KOPT-K1 (cell line): ENCODE data around the gene IQCF2.
"Not testable (repeated sequence)": the region's sequence is repeated elsewhere in the genome, so short reads cannot be mapped to it uniquely, and the experiment has no call there.

ENCODE experiments used
- H3K27ac ChIP-seq: fragments of 200-600 bp; sonication (generic); 2 replicates; pipeline ENCODE4 v1.5.1; 2016; ENCODE audit warnings: antibody characterized with exemption, mild to moderate bottlenecking, low read depth, low read length; ENCODE audit not compliant: poor library complexity, severe bottlenecking
- H3K36me3 ChIP-seq: fragments of 200-600 bp; sonication (generic); 2 replicates; pipeline ENCODE4 v1.5.1; 2017; ENCODE audit warnings: antibody characterized with exemption, mild to moderate bottlenecking, low read length, moderate library complexity; ENCODE audit not compliant: insufficient read depth
- H3K9me3 ChIP-seq: fragments of 200-600 bp; sonication (generic); 2 replicates; pipeline ENCODE4 v1.5.1; 2017; ENCODE audit warnings: antibody characterized with exemption, low read length, mild to moderate bottlenecking; ENCODE audit not compliant: insufficient read depth, poor library complexity, severe bottlenecking

The IQCF2 gene

GRCh38 chr3:51860703-51861665 is at the start of gene IQCF2:
Gene IQCF2 (plus strand): TSS chr3:51861615. CDS start chr3:51861667, 52 bp downstream.
- H3K27ac ChIP-seq: no peak within 1 kb of the TSS

GRCh38 chr3:51813539-51813938 is 47.9 kb upstream of the IQCF2 start:
- no peak overlapping the region for H3K27ac ChIP-seq

More at GRCh38 chr3:51860703-51861665, at the start of gene IQCF2:
- Histone ChIP-seq H3K36me3 (no peaks in the 10 kb centered on the region), H3K9me3 (no peaks in the 10 kb centered on the region)

GRCh38 chr3:51814034-51814433 is 47.4 kb upstream of the IQCF2 start:
- no peak overlapping the region for H3K27ac ChIP-seq
- H3K36me3 ChIP-seq: no peaks in the 10 kb centered on the region

More at GRCh38 chr3:51813539-51813938, 47.9 kb upstream of the IQCF2 start:
- H3K36me3 ChIP-seq: no peaks in the 10 kb centered on the region
- H3K9me3 ChIP-seq: no peaks in the 10 kb centered on the region

GRCh38 chr3:51815614-51816013 is 45.8 kb upstream of the IQCF2 start:
- Histone ChIP-seq H3K9me3 (no peaks in the 10 kb centered on the region), H3K27ac (no peak overlapping the region), H3K36me3 (no peaks in the 10 kb centered on the region)

More at GRCh38 chr3:51814034-51814433, 47.4 kb upstream of the IQCF2 start:
- H3K9me3 ChIP-seq: no peaks in the 10 kb centered on the region

- H3K36me3 ChIP-seq: no peaks in the 10 kb centered on the region
- peaks cover 7% of the 10 kb centered on the region for H3K9me3 ChIP-seq
Measured at GRCh38 chr3:51816723-51817122, 44.7 kb upstream of the IQCF2 start.

GRCh38 chr3:51817375-51817774 is 44.0 kb upstream of the IQCF2 start:
- Histone ChIP-seq H3K27ac (no peak overlapping the region), H3K36me3 (no peaks in the 10 kb centered on the region), H3K9me3 (peaks cover 12% of the 10 kb centered on the region)

More at GRCh38 chr3:51816723-51817122, 44.7 kb upstream of the IQCF2 start:
- no peak overlapping the region for H3K27ac ChIP-seq

GRCh38 chr3:51819151-51819550 is 42.3 kb upstream of the IQCF2 start:
- peaks cover 12% of the 10 kb centered on the region for H3K9me3 ChIP-seq
- H3K27ac ChIP-seq: no peak overlapping the region
- no peaks in the 10 kb centered on the region for H3K36me3 ChIP-seq

GRCh38 chr3:51819709-51820406 is 41.6 kb upstream of the IQCF2 start:
- H3K36me3 ChIP-seq: no peaks in the 10 kb centered on the region
- peaks cover 12% of the 10 kb centered on the region for H3K9me3 ChIP-seq
- H3K27ac ChIP-seq: no peak overlapping the region

- no peaks in the 10 kb centered on the region for H3K36me3 ChIP-seq
- peaks cover 24% of the 10 kb centered on the region for H3K9me3 ChIP-seq
- no peak overlapping the region for H3K27ac ChIP-seq
Measured at GRCh38 chr3:51828297-51828696, 33.1 kb upstream of the IQCF2 start.

GRCh38 chr3:51830345-51830744 is 31.1 kb upstream of the IQCF2 start:
- H3K27ac ChIP-seq: no peak overlapping the region
- H3K36me3 ChIP-seq: no peaks in the 10 kb centered on the region
- peaks cover 24% of the 10 kb centered on the region for H3K9me3 ChIP-seq

GRCh38 chr3:51830836-51831385 is 30.5 kb upstream of the IQCF2 start:
- Histone ChIP-seq H3K9me3 (peaks cover 24% of the 10 kb centered on the region), H3K27ac (no peak overlapping the region), H3K36me3 (no peaks in the 10 kb centered on the region)

GRCh38 chr3:51836606-51837005 is 24.8 kb upstream of the IQCF2 start:
- Histone ChIP-seq H3K27ac (no peak overlapping the region), H3K36me3 (no peaks in the 10 kb centered on the region), H3K9me3 (no peaks in the 10 kb centered on the region)

- no peaks in the 10 kb centered on the region for H3K9me3 ChIP-seq
- H3K27ac ChIP-seq: no peak overlapping the region
- H3K36me3 ChIP-seq: no peaks in the 10 kb centered on the region
Measured at GRCh38 chr3:51845129-51845528, 16.3 kb upstream of the IQCF2 start.

- H3K27ac ChIP-seq, H3K36me3 ChIP-seq, H3K9me3 ChIP-seq: not testable (repeated sequence)
Measured at GRCh38 chr3:51855411-51855810, 6.0 kb upstream of the IQCF2 start.

- no peak overlapping the region for H3K27ac ChIP-seq
- H3K36me3 ChIP-seq: no peaks in the 10 kb centered on the region
- H3K9me3 ChIP-seq: no peaks in the 10 kb centered on the region
Measured at GRCh38 chr3:51862886-51863285, 1.5 kb downstream of the IQCF2 start.
